Common myeloid progenitor, CD34-positive (primary cell): ENCODE measurements around the gene SLC29A1.

Source experiments
- CTCF ChIA-PET: fragments of 350-600 bp; sonication (Branson Sonifier 250); formaldehyde crosslinking; loops from one replicate; lab custom pipeline; 2021; ENCODE audit warnings: antibody characterized with exemption; lab: Charles Lee
- POLR2A ChIA-PET: fragments of 350-600 bp; sonication (Branson Sonifier 250); formaldehyde crosslinking; loops from one replicate; lab custom pipeline; 2021; ENCODE audit warnings: antibody characterized with exemption; lab: Charles Lee
- DNase-seq, 3 donors: peaks; one replicate each; pipeline versions ENCODE4 v3.0.0 to v3.0.0-alpha.2; 2013
- H3K27ac ChIP-seq, 2 experiments: 1 replicate in 1 of 2; 2 replicates in 1 of 2; pipeline ENCODE4 v1.7.0; 2013; ENCODE audit warnings: inconsistent platforms in 2 of 2, low read length in 2 of 2, mild to moderate bottlenecking in 2 of 2, low read depth in 1 of 2, moderate library complexity in 1 of 2; ENCODE audit not compliant: severe bottlenecking in 2 of 2, insufficient read depth in 1 of 2, poor library complexity in 1 of 2
- H3K27me3 ChIP-seq, 5 experiments: replicated peaks in 2 of 5; 1 replicate in 3 of 5; 2 replicates in 2 of 5; pipeline versions ENCODE4 v1.6.1 to v1.7.0; 2013; ENCODE audit warnings: low read length in 4 of 5, mild to moderate bottlenecking in 2 of 5, moderate library complexity in 2 of 5, inconsistent platforms in 1 of 5; ENCODE audit not compliant: insufficient read depth in 5 of 5, control insufficient read depth in 4 of 5
- H3K36me3 ChIP-seq, 4 experiments: 1 replicate in 2 of 4; 2 replicates in 2 of 4; pipeline versions ENCODE4 v1.6.1 to v1.7.0; 2013; ENCODE audit warnings: low read length in 3 of 4, control low read depth in 1 of 4, mild to moderate bottlenecking in 1 of 4; ENCODE audit not compliant: control insufficient read depth in 4 of 4, insufficient read depth in 4 of 4
- H3K4me1 ChIP-seq, 4 experiments: 1 replicate in 3 of 4; 2 replicates in 1 of 4; pipeline versions ENCODE4 v1.6.1 to v1.7.1; 2013; ENCODE audit warnings: low read length in 3 of 4, mild to moderate bottlenecking in 3 of 4, control low read depth in 1 of 4, inconsistent platforms in 1 of 4, moderate library complexity in 1 of 4; ENCODE audit not compliant: control insufficient read depth in 4 of 4, insufficient read depth in 4 of 4; ENCODE audit errors: control extremely low read depth in 1 of 4
- H3K4me3 ChIP-seq, 7 experiments: 1 replicate in 4 of 7; 2 replicates in 3 of 7; pipeline versions ENCODE4 v1.5.1 to v1.7.0; 2013; ENCODE audit warnings: mild to moderate bottlenecking in 7 of 7, low read length in 6 of 7, moderate library complexity in 6 of 7, inconsistent platforms in 2 of 7, low read depth in 2 of 7, control low read depth in 1 of 7; ENCODE audit not compliant: insufficient read depth in 4 of 7, control insufficient read depth in 1 of 7; ENCODE audit errors: extremely low read depth in 1 of 7
- H3K9me3 ChIP-seq, 5 experiments: 1 replicate in 4 of 5; 2 replicates in 1 of 5; pipeline versions ENCODE4 v1.6.1 to v1.7.1; 2013; ENCODE audit warnings: low read length in 4 of 5, mild to moderate bottlenecking in 2 of 5, inconsistent platforms in 1 of 5, low read depth in 1 of 5, moderate library complexity in 1 of 5; ENCODE audit not compliant: control insufficient read depth in 4 of 5, insufficient read depth in 2 of 5; ENCODE audit errors: control extremely low read depth in 1 of 5
- WGBS: methylation state at CpG from one replicate; pipeline ENCODE4 v1.1.5; 2013; ENCODE audit not compliant: insufficient coverage; 5-methylcytosine and 5-hydroxymethylcytosine counted together

The SLC29A1 gene

GRCh38 chr6:44211284-44211683 is 12.1 kb upstream of the SLC29A1 start:
- Histone ChIP-seq H3K4me3 (no peak overlapping the region), H3K4me1 (peaks cover 0 to 14% (median 7%) of the 10 kb centered on the region in 4 experiments), H3K27ac (no peak overlapping the region), H3K27me3 (no peaks in the 10 kb centered on the region), H3K36me3 (no peaks in the 10 kb centered on the region), H3K9me3 (no peaks in the 10 kb centered on the region)
- ChIA-PET POLR2A (interaction anchor here (0.6 to 0.7 kb wide), 2 partner anchors 37 to 371 kb away, joined by 3 read pairs; no protein-coding TSS in a partner anchor), CTCF (interaction anchor here (0.9 to 1.5 kb wide), 4 partner anchors 10 to 34 kb away, joined by 3 to 4 read pairs (median 3); no protein-coding TSS in a partner anchor)
- DNase-seq = no peak
- WGBS = 100% methylated on average over 1 of the region's 3 CpGs

- H3K4me3 ChIP-seq = no peak overlapping the region
- no peaks in the 10 kb centered on the region for H3K36me3 ChIP-seq
- 100% methylated on average over 2 of the region's 6 CpGs for WGBS
- peaks cover 0 to 43% (median 34%) of the 10 kb centered on the region in 4 experiments for H3K4me1 ChIP-seq
- no peak for DNase-seq
- CTCF ChIA-PET = interaction anchor here (0.6 to 2.6 kb wide), 4 partner anchors 13 to 21 kb away, joined by 3 to 12 read pairs (median 4); no protein-coding TSS in a partner anchor
- H3K9me3 ChIP-seq = no peaks in the 10 kb centered on the region
- POLR2A ChIA-PET = no interaction called here
- no peaks in the 10 kb centered on the region for H3K27me3 ChIP-seq
- H3K27ac ChIP-seq = no peak overlapping the region
These were observed 9.1 kb upstream of the SLC29A1 start for GRCh38 chr6:44214307-44214706.

GRCh38 chr6:44216677-44217331 is 6.6 kb upstream of the SLC29A1 start, which contains the start of gene MYMX:
TSS of gene MYMX (plus strand) at chr6:44216926. CDS start at chr6:44217472, 546 bp downstream.
- ChIA-PET CTCF (interaction anchor here (1.3 to 2.5 kb wide), 4 partner anchors 9 to 40 kb away, joined by 3 to 8 read pairs (median 5); no protein-coding TSS in a partner anchor), POLR2A (no interaction called here)
- peaks cover 0 to 54% (median 46%) of the 10 kb centered on the region in 4 experiments for H3K4me1 ChIP-seq
- H3K36me3 ChIP-seq = no peaks in the 10 kb centered on the region
- no peaks in the 10 kb centered on the region for H3K27me3 ChIP-seq
- DNase-seq = peak in 1 of 3 donors; percentile 33
- no peak within 1 kb of the TSS for H3K4me3 ChIP-seq
- H3K9me3 ChIP-seq = no peaks in the 10 kb centered on the region
- WGBS = 80% methylated on average over 5 of the region's 7 CpGs
- H3K27ac ChIP-seq = no peak within 1 kb of the TSS

- peak in 1 of 3 donors; percentile 24 for DNase-seq
- CTCF ChIA-PET = interaction anchor here (1.5 to 2.5 kb wide), 3 partner anchors 9 to 41 kb away, joined by 3 to 8 read pairs (median 5); no protein-coding TSS in a partner anchor
- no peaks in the 10 kb centered on the region for H3K9me3 ChIP-seq
- H3K4me1 ChIP-seq = peaks cover 0 to 60% (median 51%) of the 10 kb centered on the region in 4 experiments
- H3K4me3 ChIP-seq = no peak overlapping the region
- no peaks in the 10 kb centered on the region for H3K36me3 ChIP-seq
- no peaks in the 10 kb centered on the region for H3K27me3 ChIP-seq
- 96% methylated on average over 14 of the region's 16 CpGs for WGBS
- H3K27ac ChIP-seq = no peak overlapping the region
- POLR2A ChIA-PET = no interaction called here
These were observed 5.9 kb upstream of the SLC29A1 start for GRCh38 chr6:44217332-44218143.

- ChIA-PET CTCF (interaction anchor here (1.0 to 1.9 kb wide), 7 partner anchors 15 to 124 kb away, joined by 3 to 9 read pairs (median 4); no protein-coding TSS in a partner anchor), POLR2A (interaction anchor here (0.6 to 1.0 kb wide), 3 partner anchors 37 to 119 kb away, joined by 3 to 4 read pairs (median 3); no protein-coding TSS in a partner anchor)
- 0% methylated on average over 21 of the region's 45 CpGs for WGBS
- Histone ChIP-seq H3K9me3 (no peaks in the 10 kb centered on the region), H3K36me3 (no peaks in the 10 kb centered on the region), H3K4me3 (peak overlapping the region in 6 of 7 experiments; percentile 36 to 75 (median 58)), H3K27me3 (no peaks in the 10 kb centered on the region), H3K27ac (peak overlapping the region in 1 of 2 experiments; percentile 58), H3K4me1 (peaks cover 0 to 75% (median 64%) of the 10 kb centered on the region in 4 experiments)
- DNase-seq = peak in 2 of 3 donors; percentile 59 to 74
These were observed 4.2 kb upstream of the SLC29A1 start for GRCh38 chr6:44219053-44219814.
